Hippocampal formation (tissue), 2 donors: ENCODE results near the gene LAMB2.
A peak's percentile ranks its signal among the peaks of the same experiment; 100 is the strongest.

ENCODE experiments used
- DNase-seq, 2 donors: peaks; one replicate each; lab custom pipeline; 2025; lab: John Stamatoyannopoulos, UW

The LAMB2 gene

DNA sequence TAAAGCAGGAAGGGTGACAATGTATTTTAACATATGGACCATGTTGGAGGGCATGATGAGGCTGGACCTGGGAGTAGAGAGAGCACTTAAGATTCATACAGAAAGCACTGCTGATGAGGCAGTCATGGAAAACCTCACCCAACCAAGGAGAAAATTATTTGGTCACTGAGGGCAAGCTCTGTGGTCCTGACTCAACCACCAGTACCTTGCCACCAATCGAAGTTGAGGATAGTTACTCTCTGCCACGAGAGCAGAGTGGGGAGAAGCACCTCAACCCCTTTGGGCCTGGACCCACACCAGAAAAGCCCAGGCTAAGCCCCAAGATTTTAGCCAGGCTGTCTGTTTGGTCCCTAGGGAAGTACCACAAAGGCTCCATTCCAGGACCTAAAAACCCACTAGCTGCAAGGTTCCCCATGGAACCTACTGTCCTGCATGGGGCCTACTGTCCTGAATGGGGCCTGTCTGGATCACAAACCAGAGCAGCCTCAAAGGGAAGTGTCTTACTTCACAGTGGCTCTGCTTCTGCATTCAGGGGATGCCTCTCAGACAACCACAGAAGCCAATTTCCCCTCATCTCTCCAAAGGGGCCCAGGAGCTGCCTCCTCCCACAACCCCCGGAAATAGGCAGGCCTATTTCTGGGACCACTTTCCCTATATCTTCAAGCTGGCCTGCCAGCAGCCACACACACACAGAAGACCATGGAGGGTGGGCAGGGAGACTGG lies 29.1 kb upstream of the LAMB2 start:
- DNase-seq = peak in 1 of 2 donors; percentile 7

DNA sequence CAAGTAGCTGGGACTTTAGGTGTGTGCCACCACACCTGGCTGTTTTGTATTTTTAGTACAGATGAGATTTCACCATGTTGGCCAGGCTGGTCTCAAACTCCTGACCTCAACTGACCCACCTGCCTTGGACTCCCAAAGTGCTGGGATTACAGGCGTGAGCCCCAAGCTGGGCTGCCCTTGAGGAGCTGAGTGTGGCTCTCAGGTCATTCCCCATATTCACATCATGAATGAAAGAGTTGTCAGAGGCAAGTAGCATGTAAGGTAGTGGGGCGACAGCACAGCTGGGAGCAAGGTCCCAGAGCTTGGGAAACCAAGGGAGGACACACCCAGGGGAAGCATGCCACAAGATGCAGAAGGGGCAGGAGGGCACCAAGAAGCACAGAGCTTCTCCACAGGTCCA lies 28.3 kb upstream of the LAMB2 start:
- no peak for DNase-seq

DNA sequence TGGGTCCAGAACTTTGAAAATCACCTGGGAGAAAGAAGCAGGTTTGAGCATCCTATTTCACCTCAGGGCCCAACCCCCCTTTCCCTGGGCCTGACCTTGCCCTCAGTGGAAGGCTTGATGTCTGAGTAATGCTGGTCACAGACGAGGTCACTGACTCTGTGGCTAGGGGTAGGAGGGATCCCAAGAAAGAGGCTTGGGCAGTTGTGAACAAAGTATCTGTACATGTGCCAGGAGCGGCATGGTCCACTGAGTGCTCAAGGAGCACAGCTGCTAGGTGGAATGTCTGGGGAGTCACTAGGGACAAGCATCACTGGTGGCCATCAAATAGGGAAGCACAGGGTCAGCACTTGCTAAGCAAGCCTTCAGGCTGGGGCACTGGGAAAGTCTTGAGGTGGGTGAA lies 25.9 kb upstream of the LAMB2 start:
- DNase-seq = no peak

DNA sequence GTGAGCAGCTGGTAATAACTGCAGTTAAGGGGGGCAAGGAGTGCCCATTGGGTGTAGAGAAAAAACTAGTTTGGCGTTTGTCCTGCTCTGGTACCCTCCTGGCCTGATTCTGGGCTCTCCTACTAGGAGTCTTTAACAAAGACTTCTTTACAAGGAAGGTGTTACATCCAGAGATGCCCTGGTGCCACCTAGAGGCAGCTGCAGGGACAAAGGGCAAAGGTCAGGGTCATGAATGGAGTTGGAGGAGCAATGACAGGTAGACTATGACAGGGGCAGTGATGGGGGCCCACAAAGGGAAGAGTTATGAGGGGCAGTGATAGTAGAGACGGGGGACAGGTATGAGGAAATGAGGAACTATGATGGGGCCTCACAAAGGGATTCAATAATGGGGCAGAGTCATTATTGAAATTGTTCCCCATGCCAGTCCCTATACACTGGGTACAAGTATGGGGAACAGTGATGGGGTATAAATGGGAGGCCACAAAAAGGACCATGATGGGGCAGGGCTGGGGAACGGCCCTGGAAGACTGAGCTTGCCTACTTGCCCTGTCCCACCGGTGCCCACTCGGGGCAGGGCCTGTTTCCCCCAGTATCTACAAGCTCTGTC lies 25.4 kb upstream of the LAMB2 start:
- DNase-seq = no peak

DNA sequence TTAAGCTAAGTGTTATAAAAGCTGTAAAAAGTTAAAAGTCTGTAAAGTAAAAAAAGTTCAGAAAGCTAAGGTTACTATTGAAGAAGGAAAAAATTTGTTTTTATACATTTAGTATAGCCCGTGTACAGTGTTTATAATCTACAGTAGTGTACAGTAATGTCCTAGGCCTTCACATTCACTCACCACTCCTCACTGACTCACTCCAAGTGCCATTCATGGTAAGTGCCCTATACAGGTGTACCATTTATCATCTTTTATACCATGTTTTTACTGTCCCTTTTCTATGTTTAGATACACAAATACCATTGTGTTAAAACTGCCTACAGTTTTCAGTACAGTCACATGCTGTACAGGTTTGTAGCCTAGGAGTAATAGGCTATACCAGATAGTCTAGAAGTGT lies 24.4 kb upstream of the LAMB2 start:
- no peak for DNase-seq

DNA sequence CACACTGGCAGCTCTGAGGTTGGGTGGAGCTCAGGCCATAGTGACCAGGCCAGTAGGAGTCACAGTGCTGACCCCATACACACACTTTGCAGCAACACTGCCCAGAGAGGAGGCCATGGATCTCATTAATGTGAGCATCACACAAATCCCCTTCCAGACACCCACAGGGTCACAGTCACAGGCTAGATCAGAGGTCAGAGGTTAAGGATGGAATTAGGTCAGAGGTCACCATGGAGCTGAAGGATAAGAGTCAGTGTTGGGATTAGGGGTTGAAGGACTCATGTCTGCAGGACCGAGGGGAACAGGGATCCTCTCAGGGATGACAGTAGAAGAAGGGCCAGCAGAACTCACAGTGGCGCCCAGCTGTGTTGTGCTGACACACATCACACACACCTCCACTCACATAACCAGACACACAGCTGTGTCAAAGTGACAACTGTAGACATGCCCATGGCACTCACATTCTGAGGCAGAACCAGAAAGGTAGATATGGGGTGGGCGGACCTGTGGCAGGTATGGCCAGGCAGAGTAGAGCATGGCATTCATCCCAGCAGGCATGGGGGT lies 20.6 kb upstream of the LAMB2 start:
- DNase-seq = no peak

DNA sequence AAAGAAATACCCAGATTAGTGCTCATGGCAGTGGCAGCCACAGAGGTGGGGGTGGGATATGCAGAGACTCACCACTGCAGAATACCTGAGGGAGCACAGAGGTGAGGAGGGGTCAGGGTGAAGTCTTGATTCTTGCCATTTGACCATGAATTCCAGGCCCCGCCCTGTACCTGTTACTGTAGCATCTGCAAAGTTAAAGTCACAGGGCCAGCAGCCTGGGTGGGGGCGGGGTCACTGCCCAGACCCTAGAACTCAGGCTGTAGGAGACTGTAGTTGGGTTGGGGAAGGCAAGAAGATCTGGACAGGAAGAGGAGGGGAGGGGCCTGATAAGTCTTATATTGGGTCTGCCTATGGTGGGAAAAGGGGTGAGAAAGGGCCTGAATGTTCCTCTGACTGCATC lies 18.8 kb upstream of the LAMB2 start:
- DNase-seq = no peak

DNA sequence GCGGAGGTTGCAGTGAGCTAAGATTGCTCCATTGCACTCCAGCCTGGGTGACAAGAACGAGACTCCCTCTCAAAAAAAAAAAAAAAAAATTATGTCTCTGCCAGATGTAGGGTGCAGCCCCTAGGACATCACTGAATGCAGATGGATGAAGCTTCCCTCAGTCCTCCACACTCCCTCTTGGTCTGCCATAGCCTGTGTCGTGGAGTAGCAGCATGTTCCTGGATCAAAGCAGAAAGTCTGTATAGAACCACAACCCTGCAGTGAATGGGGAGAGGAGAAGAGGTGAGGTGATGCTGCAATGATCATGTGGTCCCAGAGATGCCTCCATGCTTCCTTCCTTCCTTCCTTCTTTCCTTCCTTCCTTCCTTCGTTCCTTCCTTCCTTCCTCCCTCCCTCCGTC lies 15.3 kb upstream of the LAMB2 start:
- no peak for DNase-seq

DNA sequence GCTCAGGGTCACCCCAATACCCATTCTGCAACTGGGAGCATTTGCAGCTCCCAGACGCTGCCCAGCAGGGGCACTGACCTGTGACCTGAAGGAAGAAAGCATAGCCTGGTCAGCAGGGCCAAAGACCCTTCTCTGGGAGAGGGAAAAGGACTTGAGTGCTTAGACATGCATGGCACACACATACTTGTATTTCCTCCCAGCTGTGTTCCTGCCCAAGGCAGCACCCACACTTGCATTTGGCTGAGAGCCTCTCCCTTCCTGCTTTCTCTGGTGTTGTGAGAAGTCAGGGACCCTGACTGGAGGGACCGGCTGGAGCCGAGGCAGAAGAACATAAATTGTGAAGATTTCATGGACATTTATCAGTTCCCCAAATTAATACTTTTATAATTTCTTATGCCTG lies 7.2 kb upstream of the LAMB2 start:
- no peak for DNase-seq

DNA sequence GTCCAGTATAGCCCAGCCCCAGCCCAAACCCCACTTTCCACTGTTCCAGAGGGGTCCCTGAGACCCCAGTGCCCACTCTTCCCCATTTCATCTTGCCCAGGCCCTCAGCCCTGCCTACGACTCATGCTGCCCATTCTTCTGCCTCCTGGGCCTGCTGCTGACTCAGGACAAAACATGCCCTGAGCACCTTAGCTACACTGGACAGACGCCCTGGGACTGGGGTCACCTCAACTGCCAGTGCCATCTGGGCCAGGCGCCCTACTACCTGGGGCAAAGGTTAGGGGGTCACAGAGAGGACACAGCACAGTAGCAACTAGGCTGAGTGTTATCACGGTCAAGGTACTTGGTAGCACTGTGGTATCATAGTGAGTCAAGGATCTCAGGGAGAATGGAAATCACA lies 2.6 kb upstream of the LAMB2 start:
- no peak for DNase-seq

DNA sequence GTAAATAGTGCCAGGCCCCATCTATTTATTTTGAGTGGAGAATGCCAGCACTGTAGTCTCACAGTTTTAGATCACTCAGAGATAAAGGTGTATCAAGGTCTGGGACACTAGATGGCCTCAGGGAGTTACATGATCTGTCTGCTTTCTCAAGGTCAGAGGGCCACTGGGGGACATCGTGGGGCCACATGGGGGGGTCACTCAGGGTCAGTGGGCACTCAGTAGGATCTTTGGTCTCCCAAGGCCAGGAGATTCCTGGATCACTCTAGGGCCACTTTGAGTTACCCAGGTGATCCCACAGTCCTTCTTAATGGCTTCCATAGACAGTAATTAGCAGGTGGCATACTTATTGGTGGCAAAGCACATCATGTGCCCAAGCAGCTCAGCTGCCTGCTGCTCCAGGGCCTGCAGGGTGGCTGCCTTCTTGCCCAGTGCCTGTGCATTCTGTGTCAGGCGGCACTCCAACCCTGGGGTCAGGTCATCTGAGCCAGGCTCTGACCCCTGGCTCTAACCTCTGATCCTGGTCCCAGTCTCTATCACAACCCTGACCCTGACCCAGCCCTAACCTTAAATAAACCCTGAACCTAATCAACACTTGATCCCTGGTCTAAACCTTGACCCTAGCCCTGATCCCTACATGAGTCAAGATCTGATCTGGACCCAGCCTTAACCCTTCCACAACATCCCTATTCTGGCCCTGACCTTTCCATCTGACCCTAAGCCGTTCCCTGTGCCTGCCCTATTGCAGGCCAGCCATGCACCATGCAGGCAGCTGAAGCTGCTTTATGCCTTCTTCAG lies 1.8 kb upstream of the LAMB2 start:
- no peak for DNase-seq

DNA sequence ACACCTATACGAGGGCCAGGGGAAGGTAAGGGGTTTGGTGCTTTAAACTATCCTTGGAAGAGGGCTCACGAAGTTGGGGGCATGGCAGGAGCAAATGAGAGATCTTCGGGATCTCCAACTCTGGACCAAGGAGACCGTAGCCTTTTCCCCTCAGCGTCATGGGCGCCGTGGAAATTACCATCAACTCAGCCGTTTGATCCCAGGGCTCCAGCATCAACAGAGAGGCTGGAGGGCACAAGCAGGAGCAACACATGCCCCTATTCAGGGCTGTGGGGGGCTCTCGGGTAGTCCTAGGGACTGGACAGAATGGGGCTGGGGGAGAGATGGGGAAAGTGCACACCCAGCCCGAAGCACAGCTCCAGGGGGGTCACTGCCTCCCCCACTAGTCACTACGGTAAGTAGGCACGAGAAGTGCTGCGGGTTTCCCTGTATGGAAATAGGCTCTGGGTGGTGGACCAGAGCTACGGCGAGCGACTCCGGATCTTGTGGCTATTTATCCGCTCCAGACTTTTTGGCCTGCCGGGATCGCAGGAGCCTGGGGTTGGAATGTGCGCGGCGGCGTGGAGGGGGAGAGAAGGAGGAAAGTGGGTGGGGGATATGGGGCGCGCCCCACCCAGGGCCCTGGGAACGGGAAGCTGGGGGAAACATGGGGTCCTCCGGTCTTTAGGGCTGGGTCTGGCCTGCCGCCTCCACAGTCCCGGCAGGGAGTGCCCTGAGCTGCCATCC lies 539 bp upstream of the LAMB2 start:
- DNase-seq = peak; percentile 60 to 68

DNA sequence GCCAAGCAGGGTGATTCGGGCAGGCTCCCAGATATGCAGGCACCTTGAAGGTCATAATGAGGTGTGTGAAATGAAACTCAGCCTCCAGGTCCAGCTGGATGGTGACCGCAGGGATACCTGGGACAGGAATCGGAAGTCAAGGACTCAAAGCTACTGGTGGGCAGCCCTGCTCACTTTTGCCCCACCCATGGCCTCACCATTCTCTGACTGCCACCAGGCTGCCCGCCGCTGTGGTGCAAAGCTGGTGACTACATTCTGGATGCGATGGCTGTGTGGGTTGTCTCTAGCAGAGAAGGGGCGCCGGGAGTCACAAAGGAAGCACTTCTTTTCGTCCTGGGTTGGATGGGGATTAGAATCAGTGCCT lies 795 bp downstream of the LAMB2 start:
- DNase-seq = no peak

DNA sequence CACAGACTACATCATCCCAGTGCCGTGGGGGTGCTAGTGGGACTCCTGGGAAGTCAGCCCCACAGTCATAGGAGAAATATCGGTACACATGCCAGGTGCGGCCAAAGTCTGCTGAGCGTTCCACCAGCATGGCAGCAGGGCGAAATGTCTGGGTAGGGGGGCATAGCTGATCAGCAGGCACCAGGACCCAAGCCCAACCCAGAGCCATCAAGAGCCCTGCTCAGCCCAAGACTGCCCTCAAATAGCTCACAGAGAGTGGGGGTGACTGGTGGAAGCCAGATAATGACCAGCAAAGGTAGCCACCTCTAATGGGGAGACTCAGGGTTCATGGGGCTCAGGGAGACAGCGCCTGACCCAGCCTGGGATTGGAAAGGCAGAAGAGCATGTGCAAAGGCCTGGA lies 1.3 kb downstream of the LAMB2 start:
- DNase-seq = no peak

DNA sequence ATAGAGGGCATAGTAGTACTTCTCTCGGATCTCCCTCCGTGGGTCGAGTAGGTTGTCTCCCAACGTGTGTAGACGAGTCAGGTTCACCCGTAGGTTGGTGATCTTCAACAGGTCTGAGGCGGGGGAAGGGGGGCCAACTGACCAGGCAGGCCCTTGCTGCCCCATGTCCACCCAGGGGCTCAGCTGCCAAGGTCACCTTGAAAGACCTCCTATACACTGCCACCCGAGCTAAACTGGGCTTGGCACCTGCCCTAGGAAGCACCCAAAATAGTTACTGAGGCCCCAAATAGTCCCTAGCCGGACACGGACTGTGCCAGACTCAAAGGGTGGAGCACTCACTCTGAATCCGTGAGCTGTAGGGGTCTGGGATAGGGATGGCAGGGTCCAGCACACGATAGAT lies 1.8 kb downstream of the LAMB2 start:
- DNase-seq = no peak

DNA sequence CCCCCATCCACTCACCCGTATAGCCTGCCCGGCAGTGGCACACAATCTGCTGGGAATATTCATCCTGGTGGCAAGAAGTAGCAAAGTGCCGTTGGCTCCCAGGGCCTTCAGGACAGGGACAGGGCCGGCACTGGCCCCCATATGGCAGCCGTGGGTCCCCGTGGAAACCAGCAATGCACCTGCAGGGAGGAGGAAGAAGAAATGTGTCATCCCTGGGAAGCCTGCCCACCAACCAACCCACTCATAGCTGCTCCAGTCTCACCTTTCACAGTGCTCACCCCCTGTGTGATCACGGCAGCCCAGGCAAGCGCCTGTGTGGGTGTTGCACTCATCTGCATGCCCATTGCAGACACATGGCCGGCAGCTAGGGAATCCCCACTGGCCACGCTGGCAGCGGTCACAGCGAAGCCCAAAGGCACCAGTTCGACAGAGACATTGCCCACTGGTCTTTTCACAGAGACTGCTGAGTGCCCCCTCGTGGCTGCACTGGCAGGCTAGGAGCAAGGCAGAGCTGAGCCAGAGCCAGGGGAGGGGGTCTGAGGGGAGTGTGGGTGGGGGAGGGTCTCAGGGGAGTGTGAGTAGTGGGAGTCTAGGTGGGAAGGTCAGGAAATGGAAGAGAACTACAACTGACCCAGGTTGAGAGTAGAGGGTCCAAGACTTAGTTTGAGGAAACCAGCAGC lies 7.7 kb downstream of the LAMB2 start:
- no peak for DNase-seq

DNA sequence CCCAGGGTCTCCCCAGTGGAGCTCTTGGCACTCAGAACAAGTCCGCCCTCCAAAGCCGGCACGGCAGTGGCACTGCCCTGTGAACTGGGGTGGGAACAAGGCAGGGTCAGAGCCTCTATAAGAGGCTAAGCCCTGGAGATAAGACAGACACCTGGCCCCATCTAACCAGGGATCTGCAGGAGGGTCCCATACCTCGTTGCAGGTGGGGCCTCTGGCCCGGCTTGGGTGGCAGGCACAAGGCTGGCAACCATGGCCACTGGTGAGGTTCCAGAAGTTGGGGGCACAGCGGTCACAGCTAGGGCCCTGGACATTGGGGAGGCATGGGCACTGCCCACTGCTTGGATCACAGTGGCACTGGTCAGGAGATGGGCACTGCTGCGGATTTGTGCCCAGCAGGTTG lies 8.6 kb downstream of the LAMB2 start:
- DNase-seq = no peak

DNA sequence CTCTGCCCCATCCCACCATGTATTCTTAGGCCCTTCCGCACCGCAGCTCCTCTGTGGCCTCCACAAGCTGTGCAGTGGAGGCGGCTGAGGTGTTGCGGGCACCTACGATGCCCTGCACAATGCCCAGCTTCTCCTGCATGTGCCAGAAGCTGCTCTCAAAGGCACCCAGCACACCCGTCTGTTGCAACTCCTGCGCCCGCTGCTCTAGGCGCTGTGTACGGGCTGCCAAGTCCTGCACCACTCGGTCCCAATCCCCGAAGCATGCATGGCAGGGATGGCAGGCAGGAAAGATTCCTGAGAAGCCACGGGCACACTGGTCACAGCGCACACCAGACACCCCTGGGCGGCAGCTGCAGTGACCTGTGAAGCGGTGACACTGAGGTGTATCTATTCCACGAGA lies 9.2 kb downstream of the LAMB2 start:
- DNase-seq = no peak

DNA sequence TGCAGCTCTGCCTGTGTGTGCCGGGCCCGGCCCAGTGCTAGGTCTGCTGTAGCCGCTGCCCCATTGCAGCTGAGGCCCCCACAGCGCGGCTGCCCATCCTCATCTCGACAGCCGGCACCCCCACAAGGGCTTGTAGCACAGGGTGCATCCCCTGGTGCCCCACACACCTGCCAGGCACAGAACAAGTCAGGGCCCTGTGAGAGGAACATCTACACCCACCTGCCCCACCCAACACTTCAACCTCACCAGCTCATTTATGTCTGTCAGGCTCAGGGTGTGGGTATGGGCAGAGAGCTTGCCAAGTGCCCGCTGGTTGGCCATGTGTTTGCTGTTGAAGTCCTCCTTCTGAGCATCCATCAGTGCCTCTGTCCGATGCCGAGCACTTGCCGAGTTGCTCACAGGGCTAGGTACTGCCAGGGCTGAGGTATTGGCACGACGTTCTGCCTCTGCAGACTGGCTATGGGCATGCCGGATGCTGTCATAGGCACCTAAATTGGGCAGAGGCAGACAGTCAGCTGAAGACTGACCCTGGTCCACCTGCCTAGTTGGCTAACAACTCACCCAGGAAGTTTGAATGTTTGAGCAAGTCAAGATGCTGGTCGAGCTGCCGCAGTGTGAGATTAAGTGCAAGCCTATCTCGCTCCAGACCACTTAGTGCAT lies 9.8 kb downstream of the LAMB2 start:
- no peak for DNase-seq

DNA sequence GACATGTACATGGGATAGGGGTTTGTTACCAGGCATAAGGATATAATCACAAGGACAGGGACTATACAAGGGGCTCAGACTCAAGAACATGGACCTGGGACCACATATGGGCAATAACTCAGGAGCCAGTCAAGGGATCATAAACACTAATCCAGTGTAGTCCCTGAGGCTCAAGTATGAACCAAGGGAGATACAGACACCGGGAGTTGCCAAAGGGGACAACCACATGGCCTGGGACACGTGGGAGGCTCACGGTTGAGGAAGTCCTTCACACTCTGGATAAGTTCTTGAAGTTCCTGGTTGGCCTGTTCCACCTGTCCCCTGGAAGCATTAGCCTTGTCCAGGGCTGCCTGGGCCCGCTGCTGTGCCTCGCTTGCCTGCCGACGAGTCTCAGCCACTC lies 10.4 kb downstream of the LAMB2 start:
- DNase-seq = no peak

DNA sequence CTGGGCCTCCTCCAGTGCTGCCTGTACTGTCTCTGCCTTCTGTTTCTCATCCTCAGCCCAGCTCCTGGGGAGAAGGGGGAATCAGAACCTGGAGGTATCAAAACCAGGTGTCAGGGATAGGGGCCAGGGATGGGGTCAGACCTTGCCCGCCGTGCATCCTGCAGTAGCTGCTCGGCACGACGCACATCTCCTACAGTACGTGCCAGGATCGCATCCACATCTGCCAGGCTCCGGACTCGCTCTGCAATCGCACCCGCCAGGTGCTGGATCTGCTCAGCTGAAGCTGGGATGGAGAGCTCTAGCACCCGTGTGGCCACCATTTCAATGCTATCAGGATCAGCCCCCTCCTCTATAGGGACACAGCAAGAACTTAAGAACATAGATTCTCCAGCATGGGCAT lies 10.8 kb downstream of the LAMB2 start:
- no peak for DNase-seq
